H7 (cell line): ENCODE measurements around the gene RABGAP1L. TPM values are rescaled to one million over a fixed set of nuclear protein-coding genes. Genes with fewer than 3 reads are reported as not detected.

Experiments used
- DNase-seq: peaks from one replicate; pipeline ENCODE4 v3.0.0; 2012
- H3K27me3 ChIP-seq: 2 replicates; pipeline ENCODE4 v1.6.0; 2011; ENCODE audit warnings: mild to moderate bottlenecking, low read length; ENCODE audit not compliant: control insufficient read depth, insufficient read depth
- H3K36me3 ChIP-seq: replicated peaks from 2 replicates; pipeline ENCODE4 v1.5.1; 2011; ENCODE audit warnings: low read length; ENCODE audit not compliant: control insufficient read depth, insufficient read depth
- H3K4me3 ChIP-seq: 2 replicates; pipeline ENCODE4 v1.5.1; 2011; ENCODE audit warnings: low read depth, mild to moderate bottlenecking, control low read depth, low read length, moderate library complexity; ENCODE audit not compliant: insufficient read depth
- total RNA-seq: library from RNA; depleted of rRNA; stranded (reverse); fragments of >200 nt; shearing (Covaris generic); gene quantifications from 2 replicates; pipeline ENCODE4 v1.2.3, GENCODE V29; 2014

Gene RABGAP1L
- total RNA-seq, 1 experiment from 2014 or later = 31.9 TPM

DNA sequence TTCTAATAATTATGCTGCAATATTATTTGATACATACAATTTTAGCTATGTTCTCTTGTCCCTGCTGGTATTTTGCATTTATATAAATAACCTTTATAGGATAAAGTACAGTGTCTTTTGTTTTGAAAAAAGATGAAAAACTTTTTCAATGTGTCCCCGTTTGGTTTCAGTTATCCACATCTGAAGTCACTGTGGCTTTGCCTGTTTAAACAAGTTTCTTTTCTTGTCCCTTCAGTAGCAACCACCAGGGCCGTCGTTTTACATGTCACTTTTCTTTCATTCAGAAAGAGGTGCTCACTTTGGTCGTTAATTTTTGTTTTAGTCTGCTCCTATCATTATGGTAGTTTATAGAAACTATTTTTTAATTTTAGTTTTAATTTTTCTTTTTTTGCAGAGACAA, 41.4 kb downstream of the RABGAP1L start:
- no peaks in the 10 kb centered on the region for H3K36me3 ChIP-seq
- DNase-seq = no peak
- H3K27me3 ChIP-seq = no peaks in the 10 kb centered on the region
- H3K4me3 ChIP-seq = no peak overlapping the region

- H3K27me3 ChIP-seq = no peaks in the 10 kb centered on the region
- no peaks in the 10 kb centered on the region for H3K36me3 ChIP-seq
- no peak for DNase-seq
- no peak overlapping the region for H3K4me3 ChIP-seq
These were observed 45.5 kb downstream of the RABGAP1L start for GRCh38 chr1:174204697-174205308.

DNA sequence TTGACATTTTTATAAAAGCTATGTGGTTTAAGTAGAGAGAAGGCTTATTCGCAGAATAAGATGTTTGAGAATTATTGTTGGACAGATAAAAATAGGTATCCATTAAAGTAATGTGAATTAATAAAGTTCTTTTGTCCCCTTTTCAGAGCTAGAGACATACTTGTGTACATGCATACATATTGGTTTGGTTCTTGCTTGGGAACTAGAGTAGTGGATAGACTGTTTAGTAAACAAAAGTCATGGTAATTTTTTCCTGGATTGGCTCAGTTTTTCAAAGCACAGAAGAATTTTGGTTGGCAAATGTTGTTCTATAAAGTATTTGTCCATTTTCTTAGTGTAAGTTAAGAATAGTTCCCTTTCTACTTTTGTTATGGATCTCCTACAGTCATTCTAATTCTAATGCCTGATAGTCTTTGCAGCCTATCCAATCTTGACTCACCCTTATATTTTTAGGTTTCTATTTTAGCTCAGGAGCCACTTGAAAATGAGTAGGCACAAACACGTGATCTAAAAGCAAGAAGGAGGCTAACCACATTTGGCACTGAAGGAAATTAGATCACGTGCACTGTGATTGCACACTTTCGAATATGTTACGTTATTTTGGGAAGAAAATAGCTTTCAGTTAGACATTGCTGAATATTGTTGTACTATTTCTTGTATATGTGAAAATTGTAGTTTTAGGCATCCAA, 47.0 kb downstream of the RABGAP1L start:
- no peak overlapping the region for H3K4me3 ChIP-seq
- no peak for DNase-seq
- H3K27me3 ChIP-seq = no peaks in the 10 kb centered on the region
- no peaks in the 10 kb centered on the region for H3K36me3 ChIP-seq

- Histone ChIP-seq H3K36me3 (no peaks in the 10 kb centered on the region), H3K4me3 (no peak overlapping the region), H3K27me3 (no peaks in the 10 kb centered on the region)
- no peak for DNase-seq
These were observed 50.2 kb downstream of the RABGAP1L start for GRCh38 chr1:174209347-174210187.

DNA sequence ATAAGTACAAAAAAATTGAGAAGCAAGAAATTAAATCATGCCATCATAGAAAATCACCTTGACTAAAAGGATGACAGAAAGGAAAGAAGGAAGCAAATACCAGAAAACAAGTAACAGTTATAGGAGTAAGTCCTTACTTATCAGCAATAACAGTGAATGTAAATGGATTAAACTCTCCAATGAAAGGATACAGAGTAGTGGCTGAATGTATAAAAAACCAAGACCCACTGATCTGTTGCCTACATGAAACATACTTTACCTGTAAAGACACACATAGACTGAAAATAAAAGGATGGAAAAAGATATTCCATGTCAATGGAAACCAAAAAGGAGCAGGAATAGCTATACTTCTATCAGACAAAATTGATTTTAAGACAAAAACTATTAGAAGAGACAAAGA, 52.2 kb downstream of the RABGAP1L start:
- Histone ChIP-seq H3K4me3 (no peak overlapping the region), H3K27me3 (no peaks in the 10 kb centered on the region), H3K36me3 (no peaks in the 10 kb centered on the region)
- DNase-seq = no peak

DNA sequence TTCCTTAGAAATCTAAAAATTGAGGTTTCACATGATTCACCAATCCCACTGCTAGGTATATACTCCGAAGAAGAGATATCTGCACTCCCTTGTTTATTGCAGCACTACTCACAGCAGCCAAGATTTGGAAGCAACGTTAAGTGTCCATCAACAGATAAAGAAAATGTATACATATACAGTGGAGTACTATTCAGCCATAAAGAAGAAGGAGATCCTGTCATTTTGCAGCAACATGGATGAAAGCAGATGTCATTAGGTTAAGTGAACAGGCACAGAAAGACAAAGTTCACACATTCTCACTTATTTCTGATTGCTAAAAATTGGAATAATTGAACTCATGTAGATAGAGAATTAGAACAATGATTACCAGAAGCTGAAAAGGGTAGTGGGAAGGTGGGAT, 56.4 kb downstream of the RABGAP1L start:
- no peak for DNase-seq

DNA sequence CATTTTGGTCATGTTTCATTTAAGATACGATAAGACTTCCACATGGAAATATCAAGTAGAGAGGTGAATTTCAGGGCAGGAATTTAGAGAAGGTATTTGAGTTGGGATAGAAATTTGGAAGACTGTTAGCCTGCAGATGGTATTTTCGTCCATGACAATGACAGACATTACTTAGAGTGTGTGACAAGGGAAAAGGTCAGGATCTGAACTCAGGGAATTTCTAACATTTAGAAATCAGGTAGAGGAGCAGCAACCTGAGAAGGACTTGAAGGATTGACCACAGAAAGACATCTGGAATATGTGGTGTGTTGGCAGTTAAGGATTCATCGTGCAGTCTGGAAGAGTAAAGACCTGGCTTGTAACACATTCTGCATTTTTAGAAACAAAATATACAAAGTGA, 57.9 kb downstream of the RABGAP1L start:
- no peaks in the 10 kb centered on the region for H3K27me3 ChIP-seq
- no peaks in the 10 kb centered on the region for H3K36me3 ChIP-seq
- H3K4me3 ChIP-seq = no peak overlapping the region
- DNase-seq = no peak

More for the DNA sequence above, 56.4 kb downstream of the RABGAP1L start:
- Histone ChIP-seq H3K27me3 (no peaks in the 10 kb centered on the region), H3K36me3 (no peaks in the 10 kb centered on the region), H3K4me3 (no peak overlapping the region)

DNA sequence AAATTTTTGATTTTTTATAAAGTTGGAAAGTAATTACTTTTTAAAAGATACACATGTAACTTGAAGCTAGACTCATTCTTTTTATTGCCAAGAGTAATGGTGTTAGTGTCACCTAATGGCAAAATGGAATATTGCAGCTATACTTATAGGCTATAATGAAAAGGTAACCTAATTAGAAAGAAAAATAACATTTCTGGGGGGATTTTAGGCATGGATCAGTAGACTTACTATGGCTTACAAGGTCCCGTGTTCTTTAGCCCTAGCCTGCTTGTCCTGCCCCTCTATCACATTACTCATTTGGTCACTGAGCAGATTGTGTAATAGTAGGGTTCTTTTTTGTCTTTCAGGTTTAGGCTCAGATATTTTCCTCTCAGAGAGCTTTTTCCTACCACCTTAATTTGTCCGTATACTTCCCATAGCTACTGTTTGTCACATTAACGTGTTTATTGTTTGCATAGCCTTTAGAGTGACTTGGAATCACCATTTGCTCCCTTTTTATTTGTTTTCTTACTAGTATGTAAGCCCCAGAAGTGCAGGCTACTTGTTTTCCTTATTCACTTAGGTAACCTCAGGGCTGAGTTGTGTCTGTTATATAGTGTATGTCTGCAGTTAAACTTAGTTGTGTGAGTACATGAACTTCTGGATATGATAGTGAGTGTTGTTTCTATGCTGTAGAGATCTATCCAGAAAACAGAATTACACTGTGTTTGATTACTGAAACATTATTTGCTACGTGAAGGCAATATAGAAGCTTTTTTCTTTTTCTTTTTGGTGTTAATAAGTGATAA, 58.7 kb downstream of the RABGAP1L start:
- Histone ChIP-seq H3K4me3 (no peak overlapping the region), H3K36me3 (no peaks in the 10 kb centered on the region), H3K27me3 (no peaks in the 10 kb centered on the region)
- DNase-seq = peak; percentile 9

GRCh38 chr1:174218983-174219382, 59.7 kb downstream of the RABGAP1L start:
- H3K4me3 ChIP-seq = no peak overlapping the region
- DNase-seq = no peak
- no peaks in the 10 kb centered on the region for H3K36me3 ChIP-seq
- H3K27me3 ChIP-seq = no peaks in the 10 kb centered on the region

DNA sequence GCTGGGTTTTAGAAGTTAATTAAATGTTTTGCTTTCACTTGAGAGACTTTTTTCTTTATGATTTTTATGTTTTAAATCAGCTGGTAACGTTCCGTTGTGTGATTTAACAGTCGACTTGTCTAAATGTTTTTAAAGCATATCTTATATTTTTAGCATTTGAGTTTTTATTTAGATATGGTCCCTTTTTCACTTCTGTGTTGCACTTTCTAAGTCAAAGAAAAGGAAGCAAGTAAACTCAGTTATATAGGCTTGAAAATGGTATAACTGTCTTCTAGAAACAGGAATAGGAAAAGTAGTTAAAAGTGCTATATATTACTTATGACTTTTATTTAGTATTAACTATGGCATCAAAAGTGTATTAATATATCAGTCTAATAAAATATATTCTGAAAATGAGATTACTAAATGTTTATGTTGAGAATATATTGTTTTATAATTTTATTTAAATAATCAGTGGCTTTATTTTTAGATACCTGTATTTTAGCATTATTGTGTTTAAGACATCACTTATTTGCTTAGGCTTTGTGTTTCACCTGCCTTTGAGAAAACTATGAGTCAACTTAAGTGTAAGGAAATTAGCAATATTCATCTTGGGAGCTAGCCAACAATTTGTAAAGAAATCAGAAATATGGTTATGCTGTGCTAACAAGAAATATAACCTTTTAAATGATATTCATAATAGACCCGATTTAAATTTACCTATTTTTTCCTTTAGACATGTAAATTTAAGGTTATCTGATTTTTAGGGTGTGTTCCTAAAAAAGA, 60.5 kb downstream of the RABGAP1L start:
- Histone ChIP-seq H3K4me3 (no peak overlapping the region), H3K27me3 (no peaks in the 10 kb centered on the region), H3K36me3 (no peaks in the 10 kb centered on the region)
- no peak for DNase-seq

- DNase-seq = no peak
- Histone ChIP-seq H3K4me3 (no peak overlapping the region), H3K36me3 (no peaks in the 10 kb centered on the region), H3K27me3 (no peaks in the 10 kb centered on the region)
These were observed 62.4 kb downstream of the RABGAP1L start for GRCh38 chr1:174221681-174222080.

- Histone ChIP-seq H3K27me3 (no peaks in the 10 kb centered on the region), H3K36me3 (no peaks in the 10 kb centered on the region), H3K4me3 (no peak overlapping the region)
- no peak for DNase-seq
These were observed 63.0 kb downstream of the RABGAP1L start for GRCh38 chr1:174222166-174222949.

DNA sequence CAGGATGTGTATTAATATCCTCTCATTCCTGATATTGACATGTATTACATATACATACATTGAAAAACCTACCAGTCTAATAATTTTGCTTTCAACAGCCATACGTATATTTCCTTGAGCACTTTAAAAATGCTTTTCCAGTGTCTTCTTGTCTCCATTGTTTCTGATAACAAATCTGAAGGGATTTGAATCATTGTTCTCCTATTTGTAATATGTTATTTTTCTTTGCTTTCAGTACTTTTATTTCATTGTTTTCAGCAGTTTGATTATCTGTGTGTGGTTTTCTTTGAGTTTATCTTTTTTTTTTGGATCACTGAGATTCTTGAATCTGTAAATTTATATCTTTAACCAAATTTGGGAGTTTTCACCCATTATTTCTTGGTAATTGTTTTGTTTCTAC, 65.3 kb downstream of the RABGAP1L start:
- Histone ChIP-seq H3K27me3 (no peaks in the 10 kb centered on the region), H3K36me3 (no peaks in the 10 kb centered on the region), H3K4me3 (no peak overlapping the region)
- no peak for DNase-seq
